Measurements from ENCODE around the gene FCHSD2.
A peak's percentile ranks its signal among the peaks of the same experiment; 100 is the strongest.
"Not testable (repeated sequence)": the region's sequence is repeated elsewhere in the genome, so short reads cannot be mapped to it uniquely, and the experiment has no call there.

Gene FCHSD2

GRCh38 chr11:72833811-72834493 is 308.2 kb downstream of the FCHSD2 start:
- H3K27me3 Mint-ChIP-seq (ENCODE audit: low read depth) = no peaks in the 10 kb centered on the region
- no peak overlapping the region for H3K27ac Mint-ChIP-seq
- H3K4me1 Mint-ChIP-seq (ENCODE audit: low read depth) = peaks cover 27% of the 10 kb centered on the region
- H3K9me3 Mint-ChIP-seq = no peaks in the 10 kb centered on the region
- no peak overlapping the region for H3K4me3 Mint-ChIP-seq
- H3K36me3 Mint-ChIP-seq (ENCODE audit: low read depth) = peaks cover 45% of the 10 kb centered on the region
- DNase-seq (ENCODE audit: low spot score) = no peak

DNA sequence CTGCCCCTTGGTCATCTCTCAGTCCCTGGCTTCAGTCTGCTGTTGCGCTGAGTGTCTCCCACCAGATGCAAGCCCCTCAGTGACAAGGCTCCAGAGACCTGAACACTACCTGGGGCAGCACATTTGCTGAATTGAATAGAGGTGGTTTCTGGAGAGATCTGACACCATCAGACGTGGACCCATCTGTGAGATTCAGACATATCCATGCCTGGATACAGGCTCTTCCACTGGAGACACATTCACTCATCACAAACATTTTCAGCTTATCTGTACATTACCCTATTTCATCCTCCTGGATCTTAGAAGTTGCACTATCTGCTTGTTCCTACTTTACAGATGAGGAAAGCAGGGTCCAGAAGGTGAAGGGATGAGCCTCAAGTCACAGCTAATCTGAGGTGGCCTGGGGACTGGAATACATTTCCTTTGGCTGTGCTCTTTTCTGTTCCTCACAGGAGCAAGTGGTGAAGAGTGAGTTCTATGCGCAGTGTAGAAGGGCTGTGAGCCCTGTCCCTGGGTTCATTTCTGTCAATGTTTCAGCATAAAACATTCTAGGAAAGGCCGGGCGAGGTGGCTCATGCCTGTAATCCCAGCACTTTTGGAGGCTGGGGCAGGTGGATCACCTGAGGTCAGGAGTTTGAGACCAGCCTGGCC is 308.9 kb downstream of the FCHSD2 start:
- DNase-seq (ENCODE audit: low spot score) = no peak
- H3K4me1 Mint-ChIP-seq (ENCODE audit: low read depth) = peaks cover 19% of the 10 kb centered on the region
- no peaks in the 10 kb centered on the region for H3K9me3 Mint-ChIP-seq
- no peaks in the 10 kb centered on the region for H3K27me3 Mint-ChIP-seq (ENCODE audit: low read depth)
- no peak overlapping the region for H3K27ac Mint-ChIP-seq
- H3K4me3 Mint-ChIP-seq = no peak overlapping the region
- H3K36me3 Mint-ChIP-seq (ENCODE audit: low read depth) = peaks cover 43% of the 10 kb centered on the region

GRCh38 chr11:72832301-72833082 is 309.6 kb downstream of the FCHSD2 start:
- Mint-ChIP-seq H3K9me3 (no peaks in the 10 kb centered on the region), H3K27ac (no peak overlapping the region), H3K27me3 (ENCODE audit: low read depth) (no peaks in the 10 kb centered on the region), H3K4me3 (no peak overlapping the region), H3K36me3 (ENCODE audit: low read depth) (peaks cover 40% of the 10 kb centered on the region), H3K4me1 (ENCODE audit: low read depth) (peaks cover 12% of the 10 kb centered on the region)
- no peak for DNase-seq (ENCODE audit: low spot score)

- Mint-ChIP-seq H3K27me3 (ENCODE audit: low read depth) (no peaks in the 10 kb centered on the region), H3K36me3 (ENCODE audit: low read depth) (peaks cover 43% of the 10 kb centered on the region), H3K4me3 (no peak overlapping the region), H3K27ac (no peak overlapping the region), H3K9me3 (no peaks in the 10 kb centered on the region), H3K4me1 (ENCODE audit: low read depth) (peaks cover 15% of the 10 kb centered on the region)
- no peak for DNase-seq (ENCODE audit: low spot score)
Observed at GRCh38 chr11:72831521-72832300, 310.4 kb downstream of the FCHSD2 start.

DNA sequence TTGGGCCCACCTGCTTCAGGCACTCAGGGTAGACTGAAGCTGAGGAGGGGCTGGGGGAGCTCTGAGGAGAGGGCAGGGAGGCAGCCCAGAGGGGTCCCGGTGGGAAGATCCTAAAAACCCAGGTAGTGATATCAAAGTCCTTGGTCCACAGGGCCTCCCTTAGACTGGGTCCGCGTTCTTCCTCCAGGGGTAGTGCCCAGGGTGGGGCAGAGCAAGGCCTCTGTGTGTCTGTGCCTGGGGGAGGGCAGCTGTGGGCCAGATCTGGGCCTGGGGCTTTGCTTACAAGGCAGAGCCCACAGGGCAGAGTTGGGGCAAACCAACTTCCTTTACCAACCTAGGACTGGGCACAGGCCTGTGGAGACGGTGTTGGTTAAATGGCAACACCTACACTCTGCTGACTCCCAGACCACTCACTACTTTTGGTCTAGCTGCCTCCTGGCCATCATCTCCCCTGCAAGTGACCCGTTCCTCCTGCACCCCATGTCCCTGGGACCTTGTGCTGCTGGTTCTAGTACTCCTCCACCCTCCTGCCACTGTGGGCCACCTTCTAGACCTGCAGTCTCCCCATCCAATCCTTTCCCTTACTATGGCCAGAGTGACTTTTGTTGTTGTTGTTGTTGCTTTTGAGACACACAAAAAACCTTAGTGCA is 312.1 kb downstream of the FCHSD2 start:
- H3K27me3 Mint-ChIP-seq (ENCODE audit: low read depth) = no peaks in the 10 kb centered on the region
- peaks cover 42% of the 10 kb centered on the region for H3K36me3 Mint-ChIP-seq (ENCODE audit: low read depth)
- no peaks in the 10 kb centered on the region for H3K9me3 Mint-ChIP-seq
- peaks cover 12% of the 10 kb centered on the region for H3K4me1 Mint-ChIP-seq (ENCODE audit: low read depth)
- peak overlapping the region; percentile 31 for H3K27ac Mint-ChIP-seq
- DNase-seq (ENCODE audit: low spot score) = no peak
- H3K4me3 Mint-ChIP-seq = no peak overlapping the region

DNA sequence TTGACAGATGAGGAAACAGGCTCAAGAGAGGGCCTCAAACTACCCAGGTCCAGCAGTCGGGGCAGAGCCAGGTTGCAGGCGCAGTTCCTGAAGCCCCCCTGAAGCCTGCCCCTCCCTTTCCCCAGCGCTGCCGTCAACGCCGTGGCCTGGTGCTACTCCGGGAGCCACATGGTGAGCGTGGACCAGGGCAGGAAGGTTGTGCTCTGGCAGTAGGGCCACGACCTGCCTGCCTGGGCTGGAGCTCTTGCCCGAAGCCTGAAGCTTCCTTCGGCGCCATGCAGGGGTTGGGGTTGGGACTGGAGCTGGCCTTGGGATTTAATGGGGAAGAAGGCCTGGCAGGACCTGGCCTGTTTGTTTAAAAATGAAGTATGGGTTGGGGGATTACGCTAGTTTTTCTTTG is 312.9 kb downstream of the FCHSD2 start:
- no peak overlapping the region for H3K27ac Mint-ChIP-seq
- H3K4me3 Mint-ChIP-seq = no peak overlapping the region

GRCh38 chr11:72828692-72829101 is 313.4 kb downstream of the FCHSD2 start:
- no peaks in the 10 kb centered on the region for H3K9me3 Mint-ChIP-seq
- H3K27me3 Mint-ChIP-seq (ENCODE audit: low read depth) = no peaks in the 10 kb centered on the region
- no peak overlapping the region for H3K4me3 Mint-ChIP-seq
- peaks cover 6% of the 10 kb centered on the region for H3K4me1 Mint-ChIP-seq (ENCODE audit: low read depth)
- H3K36me3 Mint-ChIP-seq (ENCODE audit: low read depth) = peaks cover 46% of the 10 kb centered on the region
- no peak for DNase-seq (ENCODE audit: low spot score)
- no peak overlapping the region for H3K27ac Mint-ChIP-seq

More for the DNA sequence above, 312.9 kb downstream of the FCHSD2 start:
- Mint-ChIP-seq H3K9me3 (no peaks in the 10 kb centered on the region), H3K4me1 (ENCODE audit: low read depth) (peaks cover 6% of the 10 kb centered on the region), H3K36me3 (ENCODE audit: low read depth) (peaks cover 42% of the 10 kb centered on the region), H3K27me3 (ENCODE audit: low read depth) (no peaks in the 10 kb centered on the region)
- DNase-seq (ENCODE audit: low spot score) = no peak

DNA sequence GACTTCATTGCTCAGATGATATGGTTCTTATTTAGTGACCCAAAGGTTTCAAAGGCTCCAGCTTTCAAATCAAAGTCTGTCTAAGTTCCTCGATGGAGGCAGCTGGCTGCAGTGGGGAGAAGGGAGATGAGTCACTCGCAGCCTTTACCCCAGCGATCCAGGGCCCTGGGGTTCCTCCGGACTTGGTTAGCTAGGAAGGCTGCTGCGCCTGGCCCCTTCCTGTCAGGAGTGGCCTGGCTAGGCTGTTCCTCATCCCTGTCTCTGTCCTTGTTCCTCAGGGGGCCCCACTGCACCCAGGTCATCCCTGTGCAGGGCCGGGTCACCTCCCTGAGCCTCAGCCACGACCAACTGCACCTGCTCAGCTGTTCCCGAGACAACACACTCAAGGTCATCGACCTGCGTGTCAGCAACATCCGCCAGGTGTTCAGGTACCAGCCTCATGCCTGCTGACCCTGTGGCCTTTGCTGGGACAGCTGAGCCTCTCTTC is 314.0 kb downstream of the FCHSD2 start:
- no peak for DNase-seq (ENCODE audit: low spot score)
- H3K27me3 Mint-ChIP-seq (ENCODE audit: low read depth) = no peaks in the 10 kb centered on the region
- H3K27ac Mint-ChIP-seq = peak overlapping the region; percentile 57
- no peaks in the 10 kb centered on the region for H3K9me3 Mint-ChIP-seq
- H3K4me1 Mint-ChIP-seq (ENCODE audit: low read depth) = peaks cover 6% of the 10 kb centered on the region
- H3K4me3 Mint-ChIP-seq = no peak overlapping the region
- peaks cover 51% of the 10 kb centered on the region for H3K36me3 Mint-ChIP-seq (ENCODE audit: low read depth)

GRCh38 chr11:72827656-72828055 is 314.5 kb downstream of the FCHSD2 start:
- Mint-ChIP-seq H3K36me3 (ENCODE audit: low read depth) (peaks cover 54% of the 10 kb centered on the region), H3K27ac (peak overlapping the region; percentile 57)
- H3K27me3 Mint-ChIP-seq (ENCODE audit: low read depth); H3K4me3 Mint-ChIP-seq; DNase-seq (ENCODE audit: low spot score); H3K9me3 Mint-ChIP-seq; H3K4me1 Mint-ChIP-seq (ENCODE audit: low read depth): not testable (repeated sequence)

GRCh38 chr11:72826942-72827480 is 315.1 kb downstream of the FCHSD2 start:
- H3K4me1 Mint-ChIP-seq (ENCODE audit: low read depth) = peaks cover 6% of the 10 kb centered on the region
- no peak overlapping the region for H3K4me3 Mint-ChIP-seq
- H3K9me3 Mint-ChIP-seq = no peaks in the 10 kb centered on the region
- no peaks in the 10 kb centered on the region for H3K27me3 Mint-ChIP-seq (ENCODE audit: low read depth)
- no peak for DNase-seq (ENCODE audit: low spot score)
- peaks cover 56% of the 10 kb centered on the region for H3K36me3 Mint-ChIP-seq (ENCODE audit: low read depth)
- H3K27ac Mint-ChIP-seq = peak overlapping the region; percentile 36

GRCh38 chr11:72826191-72826941 is 315.8 kb downstream of the FCHSD2 start:
- Mint-ChIP-seq H3K27me3 (ENCODE audit: low read depth) (no peaks in the 10 kb centered on the region), H3K4me1 (ENCODE audit: low read depth) (peaks cover 3% of the 10 kb centered on the region), H3K9me3 (no peaks in the 10 kb centered on the region), H3K36me3 (ENCODE audit: low read depth) (peaks cover 50% of the 10 kb centered on the region), H3K27ac (no peak overlapping the region), H3K4me3 (no peak overlapping the region)
- DNase-seq (ENCODE audit: low spot score) = no peak

DNA sequence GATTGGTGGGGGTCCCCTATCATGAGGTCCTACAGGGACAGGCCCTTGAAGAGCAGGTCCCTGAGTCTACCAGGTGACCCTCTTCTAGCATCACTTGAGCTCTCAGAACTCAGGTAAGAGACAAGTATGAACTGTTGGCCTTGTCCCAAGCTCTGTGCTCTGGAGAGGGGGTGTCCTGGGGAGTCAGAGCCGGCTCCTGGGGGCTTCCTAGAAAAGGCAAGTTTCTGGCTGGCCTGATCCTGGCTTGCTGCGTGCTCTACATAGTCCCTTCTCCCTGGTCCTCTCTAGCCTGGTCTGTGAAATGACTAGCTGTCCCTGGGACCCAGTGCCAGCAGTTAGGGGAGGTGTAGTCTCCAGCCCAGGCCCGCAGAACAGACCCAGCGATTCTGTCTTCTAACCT is 316.5 kb downstream of the FCHSD2 start:
- DNase-seq (ENCODE audit: low spot score) = no peak
- no peak overlapping the region for H3K4me3 Mint-ChIP-seq
- peak overlapping the region; percentile 50 for H3K27ac Mint-ChIP-seq
- no peaks in the 10 kb centered on the region for H3K9me3 Mint-ChIP-seq
- peaks cover 3% of the 10 kb centered on the region for H3K4me1 Mint-ChIP-seq (ENCODE audit: low read depth)
- H3K36me3 Mint-ChIP-seq (ENCODE audit: low read depth) = peaks cover 50% of the 10 kb centered on the region
- no peaks in the 10 kb centered on the region for H3K27me3 Mint-ChIP-seq (ENCODE audit: low read depth)

All from T-helper 2 cell treated with Interferon-gamma antibody and Interleukin-4, amounts not matched to agents 5 μg/mL and 100 μg/mL, for 36 hours (primary cell).